Erythroblast (primary cell): Measurements from ENCODE around the gene KRTAP5-1.
A peak's percentile ranks its signal among the peaks of the same experiment; 100 is the strongest.
"Not testable (repeated sequence)": the region's sequence is repeated elsewhere in the genome, so short reads cannot be mapped to it uniquely, and the experiment has no call there.

Source experiments
- DNase-seq, 2 experiments: peaks; one replicate each; lab custom pipeline; 2025; lab: John Stamatoyannopoulos, UW
- GATA1 ChIP-seq: IDR thresholded peaks from 2 replicates; pipeline ENCODE4 v1.6.1; 2011; ENCODE audit warnings: low read depth, mild to moderate bottlenecking, control low read depth, low read length, moderate library complexity
- POLR2A ChIP-seq: IDR thresholded peaks from 2 replicates; pipeline ENCODE4 v1.6.1; 2011; ENCODE audit warnings: mild to moderate bottlenecking, low read length

KRTAP5-1 gene

GRCh38 chr11:1592628-1593027 is 7.5 kb upstream of the KRTAP5-1 start:
- no peak for TF ChIP-seq GATA1
- no peak for TF ChIP-seq POLR2A
- DNase-seq = no peak

GRCh38 chr11:1589996-1590395 is 4.9 kb upstream of the KRTAP5-1 start:
- TF ChIP-seq GATA1 = no peak
- TF ChIP-seq POLR2A = no peak
- DNase-seq = no peak

GRCh38 chr11:1589191-1589963 is 4.3 kb upstream of the KRTAP5-1 start:
- DNase-seq = not testable (repeated sequence)

- TF ChIP-seq GATA1 (no peak), POLR2A (no peak)
- DNase-seq = no peak
Measured at GRCh38 chr11:1586699-1587098, 1.6 kb upstream of the KRTAP5-1 start.

DNA sequence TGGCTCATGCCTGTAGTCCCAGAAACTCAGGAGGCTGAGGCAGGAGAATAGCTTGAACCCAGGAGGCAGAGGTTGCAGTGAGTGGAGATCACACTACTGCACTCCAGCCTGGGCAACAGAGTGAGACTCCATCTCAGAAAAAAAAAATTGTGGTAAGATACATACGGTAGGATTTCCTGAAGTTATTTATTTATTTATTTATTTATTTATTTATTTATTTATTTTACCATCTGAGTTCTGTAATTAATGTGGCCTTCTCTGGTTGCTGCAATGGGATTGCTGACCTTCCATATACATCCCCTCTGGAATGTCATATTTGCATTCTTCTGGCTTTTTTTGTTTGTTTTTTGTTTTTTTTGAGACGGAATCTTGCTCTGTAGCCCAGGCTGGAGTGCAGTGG is 2.2 kb downstream of the KRTAP5-1 start:
- not testable (repeated sequence) for DNase-seq

GRCh38 chr11:1581976-1582375 is 3.1 kb downstream of the KRTAP5-1 start:
- TF ChIP-seq GATA1 = no peak
- no peak for TF ChIP-seq POLR2A
- DNase-seq = no peak

DNA sequence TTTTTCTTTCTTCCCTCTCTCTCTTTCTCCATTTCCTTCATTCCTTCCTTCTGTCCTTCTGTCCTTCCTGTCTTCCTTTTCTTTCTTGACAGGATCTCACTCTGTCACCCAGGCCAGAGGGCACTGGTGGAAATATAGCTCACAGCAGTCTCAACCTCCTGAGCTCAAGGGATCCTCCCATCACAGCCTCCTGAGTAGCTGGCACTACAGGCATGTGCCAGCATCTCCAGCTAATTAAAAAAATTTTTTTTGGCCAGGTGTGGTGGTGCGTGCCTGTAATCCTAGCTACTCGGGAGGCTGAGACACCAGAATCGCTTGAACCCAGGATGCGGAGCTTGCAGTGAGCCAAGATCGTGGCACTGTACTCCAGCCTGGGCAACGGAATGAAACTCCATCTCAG is 8.3 kb downstream of the KRTAP5-1 start:
- no peak for DNase-seq
- TF ChIP-seq GATA1 = no peak
- TF ChIP-seq POLR2A = no peak

- not testable (repeated sequence) for DNase-seq
Measured at GRCh38 chr11:1575756-1576155, 9.3 kb downstream of the KRTAP5-1 start.

GRCh38 chr11:1574933-1575242 is 10.2 kb downstream of the KRTAP5-1 start:
- no peak for DNase-seq
- no peak for TF ChIP-seq GATA1
- TF ChIP-seq POLR2A = no peak

- DNase-seq = peak; percentile 43 to 75
- TF ChIP-seq GATA1 (no peak), POLR2A (no peak)
Measured at GRCh38 chr11:1574238-1574932, 10.7 kb downstream of the KRTAP5-1 start.

DNA sequence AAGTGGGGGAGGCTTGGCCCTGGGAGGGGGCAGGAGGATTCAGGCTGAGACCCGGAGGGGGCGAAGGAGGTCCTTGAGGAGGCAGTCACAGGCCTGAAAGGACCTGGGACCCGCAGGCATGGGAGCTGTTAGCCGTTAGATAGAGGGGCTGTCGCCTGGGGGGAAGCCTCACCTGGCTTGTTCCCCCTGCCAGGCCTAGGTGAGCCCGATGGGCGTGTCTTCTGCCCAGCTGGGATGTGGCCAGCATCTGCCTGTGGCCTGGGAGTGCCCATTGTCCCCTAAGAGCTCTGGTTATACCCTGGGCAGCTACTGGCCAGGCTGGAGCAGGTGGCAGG is 11.2 kb downstream of the KRTAP5-1 start:
- TF ChIP-seq POLR2A (no peak), GATA1 (no peak)
- DNase-seq = no peak

DNA sequence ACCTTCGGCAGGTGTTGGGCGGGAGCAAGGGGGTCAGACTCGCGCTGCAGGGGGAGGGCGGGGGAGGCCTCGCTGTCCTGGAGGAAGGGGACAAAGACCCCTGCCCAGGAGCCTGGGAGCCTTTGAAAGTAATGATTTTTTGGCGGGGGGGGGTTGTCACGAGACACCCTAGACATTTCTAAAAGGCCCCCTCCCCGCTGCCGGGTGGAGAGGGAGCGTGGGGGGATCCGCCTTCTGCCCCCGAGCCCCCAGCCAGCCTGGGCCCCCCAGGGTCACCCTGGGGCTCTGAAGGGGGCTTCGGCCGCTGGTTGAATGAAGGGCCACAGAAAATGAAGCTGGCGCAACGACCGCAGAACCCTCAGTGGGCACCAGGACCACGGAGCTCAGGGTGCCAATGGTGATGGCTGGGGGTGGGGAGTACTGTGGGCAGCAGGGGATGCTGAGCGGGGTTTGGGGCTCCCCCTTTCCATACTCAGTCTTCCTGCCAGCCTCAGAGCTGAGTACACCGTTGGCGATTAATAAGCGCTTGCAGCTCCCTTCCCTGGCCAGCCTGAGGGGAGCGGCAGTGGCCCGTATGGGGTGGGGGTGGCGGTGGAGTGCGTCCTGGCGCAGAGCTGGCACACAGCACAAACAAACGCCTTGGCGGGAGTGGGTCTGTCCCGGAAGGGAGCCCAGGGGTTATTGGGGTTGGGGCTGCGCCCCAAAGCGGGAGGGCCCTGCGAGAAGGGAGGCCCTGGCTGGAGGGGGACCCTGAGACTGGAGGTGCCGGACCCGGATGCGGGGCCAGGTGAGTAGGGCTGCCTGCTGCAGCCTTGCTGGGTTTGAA is 11.8 kb downstream of the KRTAP5-1 start:
- DNase-seq = peak in 1 of 2 experiments; percentile 26
- TF ChIP-seq POLR2A (no peak), GATA1 (no peak)

- peak; percentile 85 to 96 for DNase-seq
- TF ChIP-seq POLR2A (no peak), GATA1 (no peak)
Measured at GRCh38 chr11:1572197-1573076, 12.6 kb downstream of the KRTAP5-1 start, which contains the start of gene DUSP8. Gene DUSP8 (minus strand): TSS chr11:1572271. CDS start chr11:1565826, 6,445 bp downstream.
